Measurements from ENCODE around the gene LKAAEAR1.

DNA sequence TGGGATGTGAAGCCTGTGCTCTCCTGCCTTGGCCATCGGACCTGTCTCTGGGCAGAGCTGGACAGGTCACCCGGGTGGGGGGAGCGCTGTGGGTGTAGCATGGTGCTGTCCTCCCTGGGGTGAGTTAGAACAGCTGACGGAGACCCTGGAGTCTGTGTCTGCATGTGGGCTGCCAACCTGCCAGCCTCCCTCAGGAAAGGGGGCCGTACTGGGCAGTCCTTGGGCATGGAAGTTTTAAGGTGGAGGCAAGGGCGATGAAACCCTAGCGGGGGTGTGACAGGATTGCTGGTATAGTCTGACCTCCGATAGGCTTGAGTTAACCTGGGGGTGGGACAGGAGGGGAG lies 37.2 kb downstream of the LKAAEAR1 start:
- TF ChIP-seq, protein P1, sequence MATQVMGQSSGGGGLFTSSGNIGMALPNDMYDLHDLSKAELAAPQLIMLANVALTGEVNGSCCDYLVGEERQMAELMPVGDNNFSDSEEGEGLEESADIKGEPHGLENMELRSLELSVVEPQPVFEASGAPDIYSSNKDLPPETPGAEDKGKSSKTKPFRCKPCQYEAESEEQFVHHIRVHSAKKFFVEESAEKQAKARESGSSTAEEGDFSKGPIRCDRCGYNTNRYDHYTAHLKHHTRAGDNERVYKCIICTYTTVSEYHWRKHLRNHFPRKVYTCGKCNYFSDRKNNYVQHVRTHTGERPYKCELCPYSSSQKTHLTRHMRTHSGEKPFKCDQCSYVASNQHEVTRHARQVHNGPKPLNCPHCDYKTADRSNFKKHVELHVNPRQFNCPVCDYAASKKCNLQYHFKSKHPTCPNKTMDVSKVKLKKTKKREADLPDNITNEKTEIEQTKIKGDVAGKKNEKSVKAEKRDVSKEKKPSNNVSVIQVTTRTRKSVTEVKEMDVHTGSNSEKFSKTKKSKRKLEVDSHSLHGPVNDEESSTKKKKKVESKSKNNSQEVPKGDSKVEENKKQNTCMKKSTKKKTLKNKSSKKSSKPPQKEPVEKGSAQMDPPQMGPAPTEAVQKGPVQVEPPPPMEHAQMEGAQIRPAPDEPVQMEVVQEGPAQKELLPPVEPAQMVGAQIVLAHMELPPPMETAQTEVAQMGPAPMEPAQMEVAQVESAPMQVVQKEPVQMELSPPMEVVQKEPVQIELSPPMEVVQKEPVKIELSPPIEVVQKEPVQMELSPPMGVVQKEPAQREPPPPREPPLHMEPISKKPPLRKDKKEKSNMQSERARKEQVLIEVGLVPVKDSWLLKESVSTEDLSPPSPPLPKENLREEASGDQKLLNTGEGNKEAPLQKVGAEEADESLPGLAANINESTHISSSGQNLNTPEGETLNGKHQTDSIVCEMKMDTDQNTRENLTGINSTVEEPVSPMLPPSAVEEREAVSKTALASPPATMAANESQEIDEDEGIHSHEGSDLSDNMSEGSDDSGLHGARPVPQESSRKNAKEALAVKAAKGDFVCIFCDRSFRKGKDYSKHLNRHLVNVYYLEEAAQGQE (IDR thresholded peaks at IDR 0.05), result no peak
- TF ChIP-seq CTCF (IDR thresholded peaks at IDR 0.05), result no peak

All from A549 (cell line).